Measurements from ENCODE around the gene PTPRK. TPM values are rescaled to one million over a fixed set of nuclear protein-coding genes. Genes with fewer than 3 reads are reported as not detected.

PTPRK gene
- total and polyA plus RNA-seq, 9 of the 15 experiments (the other 6 are each of a cell fraction or from before 2014, with no cell fraction given): 0.04 to 0.51 TPM; not detected in 7

- no peak overlapping the region for H3K27ac ChIP-seq (ENCODE audit: extremely low read depth, low read depth, low read length)
- no peaks in the 10 kb centered on the region for H4K20me1 ChIP-seq (replicated peaks; ENCODE audit: control insufficient read depth, insufficient read depth, low read length)
- no peak overlapping the region for H2AFZ ChIP-seq (ENCODE audit: low read depth, low read length)
- FAIRE-seq (no peak), DNase-seq (ENCODE audit: extremely low read depth in 1 of 4, low spot score in 3 of 4) (no peak), ATAC-seq (no peak)
- in situ Hi-C loops (cut with MboI) (no loop called here), intact Hi-C loops (cut with micrococcal nuclease) (no loop called here)
- no peaks in the 10 kb centered on the region for H3K79me2 ChIP-seq (ENCODE audit: control insufficient read depth, insufficient read depth, low read length)
- H3K9ac ChIP-seq (ENCODE audit: insufficient read depth in 1 of 2, low read depth in 2 of 2, low read length in 2 of 2): no peak overlapping the region
- H3K4me1 ChIP-seq (replicated peaks in 1 of 2; ENCODE audit: control insufficient read depth in 2 of 2, insufficient read depth in 2 of 2, low read length in 2 of 2): no peaks in the 10 kb centered on the region
- H3K4me3 ChIP-seq: no peak overlapping the region
- no TSS peak for BruUV-seq (replicated peaks)
- H3K4me2 ChIP-seq (ENCODE audit: insufficient read depth, low read length): no peak overlapping the region
- POLR2A ChIA-PET: no interaction called here
- H3K36me3 ChIP-seq (ENCODE audit: control insufficient read depth, insufficient read depth, low read length): no peaks in the 10 kb centered on the region
- no peaks in the 10 kb centered on the region for H3K9me1 ChIP-seq (ENCODE audit: control insufficient read depth, insufficient read depth, low read length)
- CTCF ChIA-PET (ENCODE audit: low intra/inter-chr PET ratio): no interaction called here
- TF ChIP-seq PHTF2 (CRISPR knock-in tag; IDR thresholded peaks at IDR 0.05) (no peak), TAL1 (IDR thresholded peaks at IDR 0.05) (no peak), PYGO2 (tag; IDR thresholded peaks at IDR 0.05) (no peak)
- no peaks in the 10 kb centered on the region for H3K9me3 ChIP-seq (replicated peaks; ENCODE audit: control insufficient read depth, insufficient read depth, low read depth, low read length)
- WGBS (ENCODE audit: insufficient coverage, low coverage, missing lambda C conversion rate): 0% methylated on average over 3 of the region's 3 CpGs
- H3K27me3 ChIP-seq (ENCODE audit: control insufficient read depth in 2 of 2, insufficient read depth in 2 of 2, low read length in 2 of 2): no peaks in the 10 kb centered on the region
Measured at GRCh38 chr6:128532827-128533226, 12.4 kb upstream of the PTPRK start.

DNA sequence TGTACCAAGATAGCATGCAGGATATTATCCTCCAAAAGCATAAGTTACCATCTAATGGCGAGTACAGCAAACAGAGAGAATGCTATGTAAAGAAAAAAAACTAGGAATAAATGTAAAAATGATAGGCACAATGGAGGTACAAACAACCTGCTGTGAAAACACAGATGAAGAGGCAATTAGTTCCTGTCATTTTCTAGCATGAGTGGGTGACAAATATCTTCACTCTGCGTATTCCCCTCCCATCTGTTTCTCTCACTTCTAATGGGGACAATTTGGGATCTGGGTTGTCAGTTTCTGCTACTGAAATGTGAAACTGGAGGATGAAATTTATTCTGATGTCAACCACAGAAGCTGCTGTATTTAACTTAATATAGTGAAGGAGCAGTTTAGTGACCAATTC is 11.7 kb upstream of the PTPRK start:
- H3K27me3 ChIP-seq (ENCODE audit: control insufficient read depth in 2 of 2, insufficient read depth in 2 of 2, low read length in 2 of 2): no peaks in the 10 kb centered on the region
- H3K9me3 ChIP-seq (replicated peaks; ENCODE audit: control insufficient read depth, insufficient read depth, low read depth, low read length): no peaks in the 10 kb centered on the region
- CTCF ChIA-PET (ENCODE audit: low intra/inter-chr PET ratio): no interaction called here
- H3K4me1 ChIP-seq (replicated peaks in 1 of 2; ENCODE audit: control insufficient read depth in 2 of 2, insufficient read depth in 2 of 2, low read length in 2 of 2): no peaks in the 10 kb centered on the region
- no peak overlapping the region for H3K27ac ChIP-seq (ENCODE audit: extremely low read depth, low read depth, low read length)
- H3K4me3 ChIP-seq: no peak overlapping the region
- H3K36me3 ChIP-seq (ENCODE audit: control insufficient read depth, insufficient read depth, low read length): no peaks in the 10 kb centered on the region
- TF ChIP-seq TBP (optimal IDR thresholded peaks at IDR 0.05; ENCODE audit: low read depth, low read length) (no peak), CBX1 (IDR thresholded peaks at IDR 0.05; ENCODE audit: low read depth) (no peak), BCOR (IDR thresholded peaks at IDR 0.05) (no peak), SREBF2 (CRISPR knock-in tag; IDR thresholded peaks at IDR 0.05) (no peak), MTF1 (CRISPR knock-in tag; IDR thresholded peaks at IDR 0.05; ENCODE audit: borderline replicate concordance) (no peak), TEAD4 (IDR thresholded peaks at IDR 0.05; ENCODE audit: low read length) (no peak), TEAD4 (CRISPR knock-in tag; IDR thresholded peaks at IDR 0.05; ENCODE audit: borderline replicate concordance) (no peak)
- TF ChIP-seq, protein P1, sequence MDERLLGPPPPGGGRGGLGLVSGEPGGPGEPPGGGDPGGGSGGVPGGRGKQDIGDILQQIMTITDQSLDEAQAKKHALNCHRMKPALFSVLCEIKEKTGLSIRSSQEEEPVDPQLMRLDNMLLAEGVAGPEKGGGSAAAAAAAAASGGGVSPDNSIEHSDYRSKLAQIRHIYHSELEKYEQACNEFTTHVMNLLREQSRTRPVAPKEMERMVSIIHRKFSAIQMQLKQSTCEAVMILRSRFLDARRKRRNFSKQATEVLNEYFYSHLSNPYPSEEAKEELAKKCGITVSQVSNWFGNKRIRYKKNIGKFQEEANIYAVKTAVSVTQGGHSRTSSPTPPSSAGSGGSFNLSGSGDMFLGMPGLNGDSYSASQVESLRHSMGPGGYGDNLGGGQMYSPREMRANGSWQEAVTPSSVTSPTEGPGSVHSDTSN (CRISPR knock-in tag; IDR thresholded peaks at IDR 0.05; ENCODE audit: low read depth): no peak
- TF ChIP-seq, protein P1 (tag; conservative IDR thresholded peaks at IDR 0.05; ENCODE audit: low read depth): no peak
- no peak overlapping the region for H3K9ac ChIP-seq (ENCODE audit: insufficient read depth in 1 of 2, low read depth in 2 of 2, low read length in 2 of 2)
- intact Hi-C loops (cut with micrococcal nuclease) (no loop called here), in situ Hi-C loops (cut with MboI) (no loop called here)
- BruUV-seq (replicated peaks): no TSS peak
- H3K9me1 ChIP-seq (ENCODE audit: control insufficient read depth, insufficient read depth, low read length): no peaks in the 10 kb centered on the region
- FAIRE-seq: no peak
- 0% methylated on average over 2 of the region's 2 CpGs for WGBS (ENCODE audit: insufficient coverage, low coverage, missing lambda C conversion rate)
- DNase-seq (ENCODE audit: extremely low read depth in 1 of 4, low spot score in 3 of 4): no peak
- no peaks in the 10 kb centered on the region for H4K20me1 ChIP-seq (replicated peaks; ENCODE audit: control insufficient read depth, insufficient read depth, low read length)
- no peak overlapping the region for H2AFZ ChIP-seq (ENCODE audit: low read depth, low read length)
- H3K79me2 ChIP-seq (ENCODE audit: control insufficient read depth, insufficient read depth, low read length): no peaks in the 10 kb centered on the region
- ATAC-seq: no peak
- no peak overlapping the region for H3K4me2 ChIP-seq (ENCODE audit: insufficient read depth, low read length)
- POLR2A ChIA-PET: no interaction called here

Data from K562 (cell line).